RWPE2 (cell line): ENCODE results near the gene TAB2.

Experiments
- ATAC-seq: fragments of 200-7000 bp; cut with Tn5 transposase; 3 replicates; pipeline ENCODE4 v1.9.1; 2021; ENCODE audit warnings: low read depth
- DNase-seq: peaks from one replicate; pipeline ENCODE4 v3.0.0-alpha.2; 2020; ENCODE audit warnings: low spot score
- H3K27ac ChIP-seq: fragments of 450-650 bp; 2 replicates; pipeline ENCODE4 v1.5.1; 2017; ENCODE audit warnings: mild to moderate bottlenecking; ENCODE audit not compliant: poor library complexity, severe bottlenecking
- H3K27me3 ChIP-seq: fragments of 250-450 bp; sonication (Bioruptor Pico); 2 replicates; pipeline ENCODE4 v1.5.1; 2021; ENCODE audit warnings: mild to moderate bottlenecking, moderate library complexity; ENCODE audit not compliant: insufficient read depth, poor library complexity, severe bottlenecking
- H3K36me3 ChIP-seq: fragments of 250-450 bp; sonication (Bioruptor Pico); 2 replicates; pipeline ENCODE4 v1.5.1; 2020; ENCODE audit warnings: low read depth, mild to moderate bottlenecking, moderate library complexity
- H3K4me1 ChIP-seq: fragments of 250-450 bp; sonication (Bioruptor Pico); 2 replicates; pipeline ENCODE4 v1.5.1; 2021; ENCODE audit warnings: mild to moderate bottlenecking, moderate library complexity; ENCODE audit not compliant: insufficient read depth, poor library complexity, severe bottlenecking
- H3K4me3 ChIP-seq: fragments of 250-450 bp; sonication (Bioruptor Pico); 2 replicates; pipeline ENCODE4 v1.5.1; 2021; ENCODE audit warnings: mild to moderate bottlenecking, moderate library complexity; ENCODE audit not compliant: severe bottlenecking
- H3K9me3 ChIP-seq: fragments of 250-450 bp; sonication (Bioruptor Pico); 2 replicates; pipeline ENCODE4 v1.5.1; 2021; ENCODE audit warnings: mild to moderate bottlenecking, moderate library complexity; ENCODE audit not compliant: severe bottlenecking
- CTCF ChIP-seq: fragments of 450-650 bp; IDR thresholded peaks from one replicate; pipeline ENCODE4 v1.5.1; 2017; ENCODE audit warnings: mild to moderate bottlenecking, moderate library complexity; ENCODE audit not compliant: poor library complexity, severe bottlenecking

Gene TAB2

GRCh38 chr6:149405823-149406765 is 88.6 kb downstream of the TAB2 start:
- Histone ChIP-seq H3K36me3 (peaks cover 82% of the 10 kb centered on the region), H3K27me3 (no peaks in the 10 kb centered on the region), H3K9me3 (no peaks in the 10 kb centered on the region), H3K27ac (no peak overlapping the region), H3K4me3 (no peak overlapping the region), H3K4me1 (peaks cover 7% of the 10 kb centered on the region)
- no peak for ATAC-seq
- DNase-seq: no peak
- TF ChIP-seq CTCF: no peak

- H3K27me3 ChIP-seq: no peaks in the 10 kb centered on the region
- H3K9me3 ChIP-seq: no peaks in the 10 kb centered on the region
- no peak for TF ChIP-seq CTCF
- ATAC-seq (no peak), DNase-seq (no peak)
- no peak overlapping the region for H3K27ac ChIP-seq
- H3K36me3 ChIP-seq: peaks cover 66% of the 10 kb centered on the region
- H3K4me1 ChIP-seq: peaks cover 7% of the 10 kb centered on the region
- H3K4me3 ChIP-seq: no peak overlapping the region
These were observed 92.1 kb downstream of the TAB2 start for GRCh38 chr6:149409617-149410016.

- DNase-seq: no peak
- Histone ChIP-seq H3K9me3 (no peaks in the 10 kb centered on the region), H3K4me1 (peaks cover 6% of the 10 kb centered on the region), H3K36me3 (peaks cover 57% of the 10 kb centered on the region), H3K27ac (no peak overlapping the region), H3K27me3 (no peaks in the 10 kb centered on the region), H3K4me3 (no peak overlapping the region)
- ATAC-seq: no peak
- TF ChIP-seq CTCF: no peak
These were observed 93.0 kb downstream of the TAB2 start for GRCh38 chr6:149410557-149410956.

- no peaks in the 10 kb centered on the region for H3K4me1 ChIP-seq
- peaks cover 26% of the 10 kb centered on the region for H3K36me3 ChIP-seq
- H3K9me3 ChIP-seq: no peaks in the 10 kb centered on the region
- no peak for DNase-seq
- ATAC-seq: no peak
- TF ChIP-seq CTCF: no peak
- H3K27ac ChIP-seq: no peak overlapping the region
- no peak overlapping the region for H3K4me3 ChIP-seq
- no peaks in the 10 kb centered on the region for H3K27me3 ChIP-seq
These were observed 96.5 kb downstream of the TAB2 start for GRCh38 chr6:149414009-149414408.

GRCh38 chr6:149414821-149415220 is 97.3 kb downstream of the TAB2 start:
- Histone ChIP-seq H3K27ac (no peak overlapping the region), H3K36me3 (peaks cover 18% of the 10 kb centered on the region), H3K27me3 (no peaks in the 10 kb centered on the region), H3K4me3 (no peak overlapping the region), H3K9me3 (no peaks in the 10 kb centered on the region), H3K4me1 (no peaks in the 10 kb centered on the region)
- no peak for TF ChIP-seq CTCF
- DNase-seq: no peak
- ATAC-seq: no peak
